NCI-H526 (cell line): ENCODE data around the gene FCAR.
"Not testable (repeated sequence)": the region's sequence is repeated elsewhere in the genome, so short reads cannot be mapped to it uniquely, and the experiment has no call there.

ENCODE experiments used
- DNase-seq, 2 experiments: peaks; one replicate each; lab custom pipeline; 2025; lab: John Stamatoyannopoulos, UW

FCAR gene

DNA sequence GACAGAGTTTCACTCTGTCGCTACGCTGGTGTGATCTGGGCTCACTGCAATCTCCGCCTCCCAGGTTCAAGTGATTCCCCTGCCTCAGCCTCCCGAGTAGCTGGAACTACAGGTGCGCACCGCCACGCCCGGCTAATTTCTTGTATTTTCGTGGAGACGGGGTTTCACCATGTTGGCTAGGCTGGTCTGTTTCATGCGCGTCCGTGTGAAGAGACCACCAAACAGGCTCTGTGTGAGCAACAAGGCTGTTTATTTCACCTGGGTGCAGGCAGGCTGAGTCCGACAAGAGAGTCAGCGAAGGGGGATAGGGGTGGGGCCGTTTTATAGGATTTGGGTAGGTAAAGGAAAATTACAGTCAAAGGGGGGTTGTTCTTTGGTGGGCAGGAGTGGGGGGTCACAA is 20.1 kb downstream of the FCAR start:
- not testable (repeated sequence) for DNase-seq

DNA sequence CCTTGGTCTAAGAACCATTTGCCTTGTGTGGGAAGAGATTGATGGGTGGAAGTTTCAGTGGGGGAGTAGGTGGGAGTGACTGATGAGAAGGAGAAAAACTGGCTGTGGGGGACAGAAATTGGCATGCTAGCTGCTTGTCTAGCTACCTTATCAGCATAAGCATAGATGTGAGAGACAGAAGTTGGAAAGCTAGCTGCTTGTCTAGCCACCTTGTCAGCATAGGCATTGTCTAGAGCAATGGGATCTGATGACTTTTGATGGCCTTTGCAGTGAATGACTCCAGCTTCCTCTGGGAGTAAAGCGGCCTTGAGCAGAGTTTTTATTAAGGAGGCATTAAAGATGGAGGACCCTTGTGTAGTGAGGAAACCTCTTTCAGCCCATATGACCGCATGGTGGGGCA is 22.0 kb downstream of the FCAR start:
- DNase-seq, result no peak

DNA sequence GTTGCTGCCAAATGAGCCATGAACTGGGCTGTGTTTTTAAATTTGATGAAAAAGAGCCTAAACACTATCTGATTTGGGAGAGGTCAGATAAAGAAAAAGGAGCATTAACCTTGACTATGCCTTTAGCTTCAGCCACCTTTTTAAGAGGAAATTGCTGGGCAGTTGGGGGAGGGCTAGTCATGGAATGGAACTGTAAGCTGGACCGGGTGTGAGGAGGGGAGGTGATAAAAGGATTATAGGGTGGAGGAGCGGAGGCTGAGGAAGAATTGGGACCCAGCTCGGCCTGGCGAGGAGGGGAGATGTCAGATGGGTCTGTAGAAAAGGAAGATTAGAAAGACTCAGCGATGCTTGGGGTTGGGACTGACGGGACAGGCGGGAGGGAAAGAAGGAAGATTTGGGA is 24.6 kb downstream of the FCAR start:
- DNase-seq, result not testable (repeated sequence)

DNA sequence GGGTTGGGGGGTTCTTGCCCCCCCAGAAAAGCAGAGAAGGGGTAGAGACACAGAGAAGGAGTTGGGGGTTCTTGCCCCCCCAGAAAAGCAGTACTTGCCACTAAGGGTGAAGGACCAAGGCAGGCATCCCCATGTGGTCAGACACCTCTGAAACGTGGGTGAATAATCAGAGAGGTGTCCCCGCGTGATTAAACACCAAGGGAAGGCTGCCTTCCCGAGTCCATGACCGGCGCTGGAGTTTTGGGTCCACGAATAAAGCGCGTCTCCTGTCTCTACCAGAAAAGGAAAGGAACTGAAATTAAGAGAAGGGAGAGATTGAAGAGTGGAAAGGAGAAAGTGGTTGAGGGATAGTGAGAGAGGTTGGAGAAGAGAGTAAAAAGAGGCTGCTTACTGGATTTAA is 25.6 kb downstream of the FCAR start:
- DNase-seq, result not testable (repeated sequence)

DNA sequence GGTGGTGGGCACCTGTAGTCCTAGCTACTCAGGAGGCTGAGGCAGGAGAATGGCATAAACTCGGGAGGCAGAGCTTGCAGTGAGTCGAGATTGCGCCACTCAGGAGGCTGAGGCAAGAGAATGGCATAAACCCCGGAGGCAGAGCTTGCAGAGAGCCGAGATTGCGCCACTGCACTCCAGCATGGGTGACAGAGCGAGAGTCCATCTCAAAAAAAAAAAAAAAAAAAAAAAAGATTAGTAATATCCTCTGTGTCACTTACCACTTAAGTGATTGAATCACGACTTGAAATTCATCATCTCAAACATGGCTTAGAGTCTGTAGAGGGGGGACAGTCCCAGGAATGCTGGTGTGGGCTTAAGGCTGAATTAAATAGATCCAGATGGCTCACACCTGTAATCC is 27.1 kb downstream of the FCAR start:
- not testable (repeated sequence) for DNase-seq

DNA sequence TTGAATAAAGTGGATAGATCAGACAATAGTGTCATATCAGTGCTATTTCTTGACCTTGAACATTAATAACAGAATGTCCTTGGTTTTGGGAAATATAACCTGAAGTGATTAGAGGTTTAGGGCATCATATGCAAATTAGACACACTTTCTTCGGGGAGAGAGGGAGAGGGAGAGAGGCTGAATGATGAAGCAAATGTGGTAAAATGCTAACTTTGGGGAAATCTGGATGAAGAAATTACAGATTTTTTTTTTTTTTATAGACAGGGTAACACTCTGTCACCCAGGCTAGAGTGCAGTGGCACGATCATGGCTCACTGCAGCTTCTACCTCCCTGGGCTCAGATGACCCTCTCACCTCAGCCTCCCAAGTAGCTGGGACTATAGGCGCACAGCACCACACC is 28.0 kb downstream of the FCAR start:
- DNase-seq, result peak in 1 of 2 experiments; percentile 30

DNA sequence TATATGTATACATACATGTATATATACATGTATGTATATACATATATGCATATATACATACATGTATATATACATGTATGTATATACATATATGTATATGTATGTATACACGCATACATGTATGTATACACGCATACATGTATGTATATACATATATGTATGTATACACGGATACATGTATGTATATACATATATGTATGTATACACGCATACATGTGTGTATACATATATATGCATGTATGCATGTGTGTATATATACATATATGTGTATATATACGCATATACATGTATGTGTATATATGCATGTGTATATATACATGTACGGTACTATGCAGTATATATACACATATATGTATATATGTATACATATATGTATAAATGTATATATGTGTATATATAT is 29.3 kb downstream of the FCAR start:
- DNase-seq, result no peak

DNA sequence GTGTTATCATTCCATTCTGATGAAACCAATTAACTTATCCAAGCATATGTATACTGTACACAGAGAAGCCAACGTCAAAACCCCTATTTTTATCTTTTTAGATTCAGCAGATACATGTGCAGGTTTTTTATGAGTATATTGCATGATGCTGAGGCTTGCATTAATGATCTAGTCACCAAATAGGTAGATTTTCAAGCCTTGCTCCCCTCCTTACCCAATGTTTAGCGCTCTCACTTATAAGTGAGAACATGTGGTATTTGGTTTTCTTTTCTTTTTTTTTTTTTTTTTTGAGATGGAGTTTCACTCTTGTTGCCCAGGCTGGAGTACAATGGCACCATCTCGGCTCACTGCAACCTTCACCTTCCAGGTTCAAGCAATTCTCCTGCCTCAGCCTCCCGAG is 30.2 kb downstream of the FCAR start:
- DNase-seq, result not testable (repeated sequence)

DNA sequence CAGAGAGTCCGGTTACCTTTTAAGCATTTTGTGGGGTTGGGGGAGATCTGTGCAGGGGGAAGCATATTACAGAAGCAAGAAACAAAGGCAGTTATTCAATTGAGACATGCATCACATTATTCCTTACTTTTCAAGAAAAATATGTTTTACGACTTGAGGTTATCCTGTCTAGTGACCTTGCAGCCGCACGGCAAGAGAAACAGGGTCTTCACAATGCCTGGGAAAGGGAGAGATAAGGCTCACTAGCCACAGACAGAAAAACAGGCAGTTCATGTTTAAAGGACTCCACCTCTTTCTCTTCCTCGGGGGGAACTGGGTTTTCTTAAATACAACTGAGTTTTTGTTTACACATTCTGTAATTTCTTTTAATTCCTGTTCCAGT is 31.4 kb downstream of the FCAR start:
- DNase-seq, result no peak

DNA sequence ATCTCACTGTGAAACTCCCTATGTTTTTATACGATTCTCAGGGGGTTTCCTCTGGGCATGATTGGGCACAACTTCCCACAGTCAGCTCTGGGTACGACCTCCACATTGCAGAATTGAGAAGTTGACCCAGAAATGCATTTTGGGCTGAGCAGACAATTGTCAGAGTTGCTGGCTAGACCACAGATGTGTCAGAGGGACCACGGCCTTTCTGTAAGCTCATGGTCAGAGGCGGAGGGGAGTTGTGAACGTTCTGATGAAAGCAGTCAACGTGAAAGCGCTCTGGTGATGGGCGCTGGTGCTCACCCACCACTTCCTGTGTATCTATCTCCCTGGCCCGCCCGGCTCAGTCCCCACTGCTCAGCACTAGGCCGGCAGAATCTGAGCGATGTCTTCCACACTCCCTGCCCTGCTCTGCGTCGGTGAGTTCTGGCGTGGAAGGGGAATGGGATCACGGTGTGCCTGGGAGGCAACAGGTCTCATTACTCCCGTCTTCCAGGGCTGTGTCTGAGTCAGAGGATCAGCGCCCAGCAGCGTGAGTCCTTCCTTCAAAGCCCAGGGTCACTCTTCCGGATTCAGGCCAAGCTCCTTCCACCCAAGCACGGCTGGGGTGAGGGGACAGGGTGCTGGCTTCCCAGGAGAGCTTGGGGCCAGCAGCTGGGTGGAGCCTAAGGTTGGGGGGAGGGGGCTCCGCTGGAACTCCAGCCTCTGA is 31.9 kb downstream of the FCAR start, which contains the start of gene NCR1:
Gene NCR1, plus strand, starts transcription at position 346 of the 709 bp plus-strand sequence. Its CDS starts 40 bp downstream, at position 386.
- no peak for DNase-seq

DNA sequence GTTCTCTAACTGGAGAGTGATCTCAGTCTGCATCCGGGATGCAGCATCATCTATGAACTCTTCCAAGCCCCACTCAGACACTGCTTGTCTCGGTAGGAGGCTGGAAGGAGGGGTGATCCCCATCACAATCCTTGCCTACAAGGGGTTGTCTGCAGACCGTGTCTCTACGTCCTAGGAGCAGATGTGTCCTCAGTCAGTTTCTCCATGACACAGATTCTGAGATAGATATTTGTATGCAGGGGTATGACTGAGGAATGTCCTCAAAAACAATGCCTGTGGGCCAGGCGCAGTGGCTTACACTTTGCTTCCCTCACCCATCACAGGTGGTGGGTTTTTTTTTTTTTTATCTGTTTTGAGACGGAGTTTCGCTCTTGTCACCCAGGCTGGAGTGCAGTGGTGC is 32.8 kb downstream of the FCAR start:
- no peak for DNase-seq

DNA sequence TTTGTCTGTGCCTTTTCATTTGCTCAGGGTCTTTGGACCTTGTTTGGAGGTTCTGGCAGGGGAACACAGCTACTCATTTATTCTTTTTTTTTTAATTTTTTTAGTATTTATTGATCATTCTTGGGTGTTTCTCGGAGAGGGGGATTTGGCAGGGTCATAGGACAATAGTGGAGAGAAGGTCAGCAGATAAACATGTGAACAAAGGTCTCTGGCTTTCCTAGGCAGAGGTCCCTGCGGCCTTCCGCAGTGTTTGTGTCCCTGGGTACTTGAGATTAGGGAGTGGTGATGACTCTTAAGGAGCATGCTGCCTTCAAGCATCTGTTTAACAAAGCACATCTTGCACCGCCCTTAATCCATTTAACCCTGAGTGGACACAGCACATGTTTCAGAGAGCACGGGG is 33.9 kb downstream of the FCAR start:
- not testable (repeated sequence) for DNase-seq

DNA sequence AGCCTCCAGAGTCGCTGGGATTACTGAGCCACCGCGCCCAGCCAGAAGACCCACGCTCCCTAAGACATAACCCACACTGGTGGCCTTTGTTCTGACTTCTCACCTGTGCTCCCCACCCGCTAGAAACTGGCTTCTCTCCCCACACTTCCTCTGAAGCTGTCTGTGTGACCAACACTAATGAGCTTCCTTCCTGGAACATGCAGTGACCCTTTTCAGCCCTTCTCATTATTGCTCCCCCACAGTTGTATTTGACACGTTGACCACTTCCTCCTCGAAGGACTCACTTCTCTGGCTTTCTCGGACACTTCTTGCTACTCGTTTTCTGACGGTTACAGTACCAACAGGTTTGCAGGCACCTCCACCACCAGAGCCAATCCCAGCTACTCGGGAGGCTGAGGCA is 42.8 kb downstream of the FCAR start:
- no peak for DNase-seq

DNA sequence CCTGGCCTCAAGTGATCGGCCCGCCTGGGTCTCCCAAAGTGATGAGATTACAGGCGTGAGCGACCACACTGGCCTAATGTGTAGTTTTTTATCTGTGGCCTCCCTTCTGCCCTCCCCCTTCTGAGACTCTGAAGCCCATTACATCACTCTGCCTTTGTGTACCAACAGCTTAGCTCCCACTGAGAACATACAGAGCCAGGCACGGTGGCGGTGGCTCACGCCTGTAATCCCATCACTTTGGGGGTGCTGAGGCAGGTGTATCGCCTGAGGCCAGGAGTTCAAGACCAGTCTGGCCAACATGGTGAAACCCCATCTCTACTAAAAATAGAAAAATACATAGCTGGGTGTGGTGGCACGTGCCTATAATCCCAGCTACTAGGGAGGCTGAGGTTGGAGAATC is 44.5 kb downstream of the FCAR start:
- DNase-seq, result no peak

DNA sequence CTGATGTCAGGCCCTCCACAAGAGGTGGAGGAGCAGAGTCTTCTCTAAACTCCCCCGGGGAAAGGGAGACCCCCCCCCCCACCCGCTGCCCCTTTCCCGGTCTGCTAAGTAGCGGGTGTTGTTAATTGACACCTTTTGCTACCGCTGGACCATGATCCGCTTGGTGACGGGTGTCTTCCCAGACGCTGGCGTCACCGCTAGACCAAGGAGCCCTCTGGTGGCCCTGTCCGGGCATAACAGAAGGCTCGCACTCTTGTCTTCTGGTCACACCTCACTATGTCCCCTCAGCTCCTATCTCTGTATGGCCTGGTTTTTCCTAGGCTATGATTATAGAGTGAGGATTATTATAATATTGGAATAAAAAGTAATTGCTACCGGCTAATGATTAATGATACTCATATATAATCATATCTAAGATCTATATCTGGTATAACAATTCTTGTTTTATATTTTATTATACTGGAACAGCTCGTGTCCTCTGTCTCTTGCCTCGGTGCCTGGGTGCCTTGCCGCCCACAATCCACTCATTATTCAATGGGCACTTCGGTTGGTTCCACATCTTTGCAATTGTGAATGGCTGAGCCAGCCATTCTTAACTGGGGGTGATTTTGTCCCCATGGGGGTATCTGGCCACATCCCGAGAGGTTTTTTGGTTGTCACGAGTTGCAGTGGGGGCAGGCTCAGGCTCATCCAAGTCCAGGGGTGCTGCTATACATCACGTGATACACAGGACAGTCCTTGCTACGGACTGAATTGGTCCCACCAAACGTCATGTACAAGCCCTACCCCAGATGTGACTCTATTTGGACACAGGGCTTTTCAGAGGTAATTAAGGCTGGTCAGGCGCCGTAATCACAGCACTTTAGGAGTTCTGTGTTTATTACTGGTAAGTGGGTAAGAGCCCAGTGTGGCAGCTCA is 45.9 kb downstream of the FCAR start:
- DNase-seq, result peak in 1 of 2 experiments; percentile 27

DNA sequence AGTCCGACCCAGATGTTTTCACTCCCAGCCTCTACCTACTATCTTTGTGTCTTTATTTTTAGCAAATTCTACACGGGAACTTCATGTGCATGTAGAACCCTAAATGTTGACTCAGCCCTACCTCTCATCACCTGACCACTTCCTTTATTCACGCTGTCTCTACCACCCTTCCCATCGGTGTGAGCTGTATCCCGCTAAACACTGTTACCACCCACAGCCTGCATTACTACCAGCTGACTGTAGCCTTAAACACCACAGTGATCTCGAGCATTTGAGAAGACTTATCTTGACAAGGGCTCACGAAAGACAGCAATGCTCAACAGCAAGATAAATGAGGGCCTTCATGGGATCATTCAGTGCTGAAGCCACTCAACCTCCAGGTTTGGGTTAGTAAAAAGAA is 47.0 kb downstream of the FCAR start:
- DNase-seq, result no peak

DNA sequence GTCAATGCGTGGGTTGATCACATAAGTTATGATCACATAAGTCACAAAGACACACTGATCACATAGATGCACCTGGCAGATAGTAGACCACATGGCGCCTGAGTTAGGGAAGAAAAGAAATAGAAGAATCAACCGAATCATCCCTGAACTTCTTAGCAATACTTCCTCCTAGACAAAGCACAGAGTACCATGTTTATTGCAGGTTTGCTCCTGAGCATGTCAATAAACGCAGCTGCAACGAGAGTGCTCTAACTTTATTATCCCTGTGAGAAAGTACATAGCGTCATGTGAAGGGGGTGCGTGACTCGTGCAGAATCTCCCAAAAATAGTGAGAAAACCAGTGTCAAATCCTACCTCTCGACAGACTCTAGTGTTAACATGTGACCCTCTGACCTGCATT is 49.2 kb downstream of the FCAR start:
- DNase-seq, result no peak

DNA sequence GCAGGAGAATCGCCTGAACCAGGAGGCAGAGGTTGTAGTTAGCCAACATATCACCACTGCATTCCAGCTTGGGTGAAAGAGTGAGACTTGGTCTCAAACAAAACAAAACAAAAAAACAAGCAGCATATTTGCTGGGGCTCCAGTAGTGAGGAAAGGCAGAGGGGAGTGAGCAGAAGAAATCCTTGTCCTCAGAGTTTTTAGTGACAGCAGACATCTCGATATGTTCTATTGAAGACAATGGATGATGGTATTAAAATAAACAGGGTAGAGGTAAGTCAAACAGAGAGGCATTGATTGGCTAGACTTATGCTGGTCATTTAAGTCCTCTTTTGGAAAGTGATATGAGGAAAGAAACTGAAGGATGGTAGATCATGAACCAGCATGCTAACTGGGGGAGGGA is 54.3 kb downstream of the FCAR start:
- no peak for DNase-seq

DNA sequence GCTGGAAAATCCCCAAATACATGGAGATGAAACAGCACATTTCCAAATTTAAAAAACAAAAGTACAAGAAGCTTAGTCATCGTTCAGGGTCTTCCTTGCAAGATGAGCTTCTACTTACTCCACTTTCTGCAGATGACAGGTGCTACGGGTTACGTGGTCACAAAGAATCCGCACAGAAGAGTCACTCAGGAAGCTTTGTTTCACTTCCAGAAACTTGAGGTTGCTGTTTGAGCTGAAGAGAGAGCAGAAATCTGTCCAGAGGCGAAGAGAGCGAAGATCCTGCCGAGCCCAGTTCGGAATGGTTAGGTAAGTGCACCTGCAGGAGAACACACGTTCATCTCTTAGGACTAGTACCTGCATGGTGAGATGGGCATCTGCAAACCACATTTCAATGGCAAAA is 63.9 kb downstream of the FCAR start:
- DNase-seq, result no peak

DNA sequence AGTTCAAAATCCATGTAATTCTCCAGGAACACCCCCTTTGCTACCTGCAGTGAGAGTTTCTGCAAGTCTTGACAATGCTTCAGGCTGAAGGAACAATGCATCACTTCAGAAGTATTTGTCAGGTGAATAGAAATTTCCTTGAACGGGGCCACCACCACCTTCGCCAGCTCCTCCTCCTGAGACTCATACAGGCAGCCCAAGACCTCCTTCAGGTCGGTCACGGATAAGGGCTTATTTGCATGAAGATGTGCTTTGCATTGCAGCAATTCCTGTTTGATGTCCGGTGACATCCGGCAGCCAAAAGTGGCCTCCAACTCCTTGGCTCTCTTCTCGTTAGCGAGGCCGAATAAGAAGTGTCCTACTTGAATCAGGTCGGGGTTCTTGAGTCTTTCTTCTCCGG is 64.9 kb downstream of the FCAR start:
- no peak for DNase-seq

DNA sequence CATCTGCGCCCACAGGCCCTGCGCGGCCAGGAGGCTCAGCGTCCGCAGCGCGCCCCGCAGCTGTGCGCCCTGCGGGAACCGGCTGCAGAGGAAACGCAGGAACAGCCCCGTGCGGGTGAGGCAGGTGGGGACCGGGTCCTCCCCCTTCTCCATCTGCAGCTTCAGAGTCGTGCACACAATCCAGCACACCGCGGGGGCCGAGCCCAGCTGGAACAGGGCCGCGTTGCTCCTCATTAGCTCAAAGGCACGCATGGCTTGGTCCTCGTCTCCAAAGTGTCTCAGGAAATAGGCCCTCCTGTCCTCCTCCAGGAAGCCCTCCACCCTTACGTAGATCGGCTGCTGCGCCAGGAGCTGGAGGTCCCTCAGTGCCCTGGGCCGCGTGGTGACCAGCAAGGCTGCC is 65.5 kb downstream of the FCAR start:
- not testable (repeated sequence) for DNase-seq
